ENCODE measurements around the gene VNN1. TPM values are rescaled to one million over a fixed set of nuclear protein-coding genes. Genes with fewer than 3 reads are reported as not detected.

VNN1 gene
- total RNA-seq, 6 experiments from 2014 or later, result 0.07 to 0.13 (median 0.09) TPM; not detected in 1

GRCh38 chr6:132675002-132675401, 38.9 kb downstream of the VNN1 start:
- H3K27me3 Mint-ChIP-seq (ENCODE audit: insufficient read depth), result peaks cover 5% of the 10 kb centered on the region
- H3K9me3 Mint-ChIP-seq, result no peaks in the 10 kb centered on the region
- H3K27ac Mint-ChIP-seq, result no peak overlapping the region
- no peak overlapping the region for H3K4me3 Mint-ChIP-seq
- no peak for TF ChIP-seq CTCF (IDR thresholded peaks at IDR 0.05)
- H3K36me3 Mint-ChIP-seq (ENCODE audit: low read depth), result no peaks in the 10 kb centered on the region
- H3K4me1 Mint-ChIP-seq (ENCODE audit: low read depth), result peaks cover 13% of the 10 kb centered on the region
- DNase-seq, result no peak

- DNase-seq, result no peak
- no peak for TF ChIP-seq CTCF (IDR thresholded peaks at IDR 0.05)
- Mint-ChIP-seq H3K36me3 (ENCODE audit: low read depth) (no peaks in the 10 kb centered on the region), H3K27me3 (ENCODE audit: insufficient read depth) (peaks cover 6% of the 10 kb centered on the region), H3K4me3 (no peak overlapping the region), H3K4me1 (ENCODE audit: low read depth) (peaks cover 2% of the 10 kb centered on the region; the same call in 1 of the 2 replicates), H3K27ac (no peak overlapping the region), H3K9me3 (no peaks in the 10 kb centered on the region)
Observed at GRCh38 chr6:132673376-132674094, 40.3 kb downstream of the VNN1 start.

- Mint-ChIP-seq H3K27ac (no peak overlapping the region), H3K36me3 (ENCODE audit: low read depth) (no peaks in the 10 kb centered on the region), H3K9me3 (no peaks in the 10 kb centered on the region), H3K4me1 (ENCODE audit: low read depth) (no peaks in the 10 kb centered on the region), H3K4me3 (no peak overlapping the region), H3K27me3 (ENCODE audit: insufficient read depth) (peaks cover 8% of the 10 kb centered on the region)
- no peak for TF ChIP-seq CTCF (IDR thresholded peaks at IDR 0.05)
- DNase-seq, result no peak
Observed at GRCh38 chr6:132671295-132671694, 42.6 kb downstream of the VNN1 start.

- no peak overlapping the region for H3K27ac Mint-ChIP-seq
- no peaks in the 10 kb centered on the region for H3K4me1 Mint-ChIP-seq (ENCODE audit: low read depth)
- H3K27me3 Mint-ChIP-seq (ENCODE audit: insufficient read depth), result peaks cover 4% of the 10 kb centered on the region
- peak; percentile 83 for TF ChIP-seq CTCF (IDR thresholded peaks at IDR 0.05)
- no peak overlapping the region for H3K4me3 Mint-ChIP-seq
- DNase-seq, result peak; percentile 46
- H3K36me3 Mint-ChIP-seq (ENCODE audit: low read depth), result no peaks in the 10 kb centered on the region
- H3K9me3 Mint-ChIP-seq, result no peaks in the 10 kb centered on the region
Observed at GRCh38 chr6:132669690-132670291, 44.1 kb downstream of the VNN1 start.

GRCh38 chr6:132666118-132666517, 47.7 kb downstream of the VNN1 start:
- peaks cover 13% of the 10 kb centered on the region for H3K27me3 Mint-ChIP-seq (ENCODE audit: insufficient read depth)
- no peaks in the 10 kb centered on the region for H3K36me3 Mint-ChIP-seq (ENCODE audit: low read depth)
- no peaks in the 10 kb centered on the region for H3K9me3 Mint-ChIP-seq
- H3K4me1 Mint-ChIP-seq (ENCODE audit: low read depth), result no peaks in the 10 kb centered on the region
- TF ChIP-seq CTCF (IDR thresholded peaks at IDR 0.05), result no peak
- no peak overlapping the region for H3K27ac Mint-ChIP-seq
- no peak overlapping the region for H3K4me3 Mint-ChIP-seq
- DNase-seq, result no peak
